GM19468 (cell line): Measurements from ENCODE around the gene HBQ1.
A peak's percentile ranks its signal among the peaks of the same experiment; 100 is the strongest.
"Not testable (repeated sequence)": the region's sequence is repeated elsewhere in the genome, so short reads cannot be mapped to it uniquely, and the experiment has no call there.

Experiments used
- ATAC-seq: cut with Tn5 transposase; IDR thresholded peaks from one replicate; pipeline ENCODE4 v1.9.1; 2021; ENCODE audit warnings: mild to moderate bottlenecking, moderate library complexity, moderate number of reproducible peaks; ENCODE audit not compliant: unreplicated experiment; ENCODE audit errors: extremely low read depth

Gene HBQ1

GRCh38 chr16:194516-194915 is 14.3 kb downstream of the HBQ1 start:
- no peak for ATAC-seq

- no peak for ATAC-seq
Measured at GRCh38 chr16:200388-200787, 20.1 kb downstream of the HBQ1 start.

DNA sequence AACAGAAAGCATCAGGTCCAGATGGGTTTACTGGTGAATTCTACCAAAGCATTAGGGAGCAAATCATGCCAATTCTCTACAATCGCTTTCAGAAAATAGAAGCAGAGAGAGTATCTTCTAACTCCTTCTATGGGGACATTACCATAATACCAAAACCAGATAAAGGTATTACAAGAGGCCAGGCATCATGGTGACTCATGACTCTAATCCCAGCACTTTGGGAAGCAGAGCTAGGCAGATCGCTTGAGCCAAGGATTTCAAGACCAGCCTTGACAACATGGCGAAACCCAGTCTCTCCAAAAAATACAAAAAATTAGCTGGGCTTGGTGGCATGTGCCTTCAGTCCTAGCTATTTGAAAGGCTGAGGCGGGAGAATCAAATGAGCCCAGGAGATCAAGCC is 23.0 kb downstream of the HBQ1 start:
- ATAC-seq: no peak

DNA sequence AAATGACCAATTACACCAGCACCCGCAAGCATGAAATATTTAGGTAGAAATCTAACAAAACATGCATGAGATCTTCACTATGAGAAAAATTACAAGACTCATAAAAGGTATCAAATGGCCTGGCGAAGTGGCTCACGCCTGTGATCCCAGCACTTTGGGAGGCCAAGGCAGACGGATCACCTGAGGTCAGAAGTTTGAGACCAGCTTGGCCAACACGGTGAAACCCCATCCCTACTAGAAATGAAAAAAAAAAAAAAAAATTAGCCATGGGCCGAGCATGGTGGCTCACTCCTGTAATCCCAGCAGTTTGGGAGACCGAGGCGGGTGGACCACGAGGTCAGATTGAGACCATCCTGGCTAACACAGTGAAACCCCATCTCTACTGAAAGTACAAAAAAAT is 23.8 kb downstream of the HBQ1 start:
- ATAC-seq: not testable (repeated sequence)

- ATAC-seq: not testable (repeated sequence)
Measured at GRCh38 chr16:209359-209758, 29.1 kb downstream of the HBQ1 start.

DNA sequence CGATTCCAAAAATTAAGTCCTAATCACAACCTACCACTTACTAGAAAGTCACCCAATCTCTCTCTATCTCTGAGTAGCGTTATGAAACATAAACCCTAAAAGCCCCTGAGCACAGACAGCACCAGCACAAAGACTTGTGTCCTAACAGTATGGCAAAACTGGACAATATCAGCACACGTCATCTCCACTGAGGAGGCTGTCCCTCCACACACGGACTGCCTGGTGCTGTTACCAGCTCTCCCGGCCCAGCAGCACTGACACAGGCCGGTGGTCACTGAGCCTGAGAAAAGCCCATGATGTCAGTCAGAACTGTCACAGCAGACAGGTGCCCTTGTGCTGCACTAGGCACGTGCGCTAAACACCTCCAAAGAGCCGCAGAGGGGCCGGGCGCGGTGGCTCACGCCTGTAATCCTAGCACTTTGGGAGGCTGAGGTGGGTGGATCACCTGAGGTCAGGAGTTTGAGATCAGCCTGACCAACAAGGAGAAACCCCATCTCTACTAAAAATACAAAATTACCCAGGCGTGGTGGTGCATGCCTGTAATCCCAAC is 31.4 kb downstream of the HBQ1 start:
- not testable (repeated sequence) for ATAC-seq

DNA sequence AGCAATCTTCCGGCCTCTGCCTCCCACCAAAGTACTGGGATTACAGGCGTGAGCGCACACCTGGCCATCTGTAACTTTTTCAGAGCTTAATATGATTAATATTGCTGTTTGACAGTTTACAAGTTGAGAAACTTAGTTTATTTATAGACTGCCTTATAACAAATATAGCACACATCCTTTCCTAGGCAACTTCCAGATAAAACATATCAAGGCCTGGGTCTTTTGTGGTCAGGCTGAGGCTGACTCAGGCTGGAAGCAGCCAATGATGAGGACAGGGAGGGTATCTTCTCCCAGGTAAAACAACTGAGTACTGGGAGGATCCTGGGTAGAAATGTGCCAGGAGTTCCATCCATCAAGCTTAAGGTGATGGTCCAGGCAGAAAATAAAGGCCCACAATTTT is 32.7 kb downstream of the HBQ1 start:
- ATAC-seq: no peak

DNA sequence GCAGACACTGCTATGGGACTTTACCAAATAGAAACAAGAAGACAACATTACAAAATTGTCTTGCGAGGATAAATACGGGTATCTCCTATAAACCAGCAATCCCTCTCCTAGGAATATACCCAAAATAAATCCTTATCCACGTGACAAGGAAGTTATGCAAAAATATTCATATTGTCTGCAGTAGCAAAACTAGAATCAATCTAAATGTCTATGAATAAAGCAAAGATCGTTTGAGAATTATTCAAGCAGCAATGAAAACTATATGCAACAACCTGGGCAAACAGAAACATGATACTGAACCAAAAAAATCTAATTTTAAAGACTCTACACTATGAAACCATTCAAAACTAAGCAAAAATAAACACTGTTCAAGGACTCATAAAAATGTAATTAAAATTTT is 39.8 kb downstream of the HBQ1 start:
- no peak for ATAC-seq

GRCh38 chr16:228151-228851 is 48.0 kb downstream of the HBQ1 start:
- ATAC-seq: no peak

DNA sequence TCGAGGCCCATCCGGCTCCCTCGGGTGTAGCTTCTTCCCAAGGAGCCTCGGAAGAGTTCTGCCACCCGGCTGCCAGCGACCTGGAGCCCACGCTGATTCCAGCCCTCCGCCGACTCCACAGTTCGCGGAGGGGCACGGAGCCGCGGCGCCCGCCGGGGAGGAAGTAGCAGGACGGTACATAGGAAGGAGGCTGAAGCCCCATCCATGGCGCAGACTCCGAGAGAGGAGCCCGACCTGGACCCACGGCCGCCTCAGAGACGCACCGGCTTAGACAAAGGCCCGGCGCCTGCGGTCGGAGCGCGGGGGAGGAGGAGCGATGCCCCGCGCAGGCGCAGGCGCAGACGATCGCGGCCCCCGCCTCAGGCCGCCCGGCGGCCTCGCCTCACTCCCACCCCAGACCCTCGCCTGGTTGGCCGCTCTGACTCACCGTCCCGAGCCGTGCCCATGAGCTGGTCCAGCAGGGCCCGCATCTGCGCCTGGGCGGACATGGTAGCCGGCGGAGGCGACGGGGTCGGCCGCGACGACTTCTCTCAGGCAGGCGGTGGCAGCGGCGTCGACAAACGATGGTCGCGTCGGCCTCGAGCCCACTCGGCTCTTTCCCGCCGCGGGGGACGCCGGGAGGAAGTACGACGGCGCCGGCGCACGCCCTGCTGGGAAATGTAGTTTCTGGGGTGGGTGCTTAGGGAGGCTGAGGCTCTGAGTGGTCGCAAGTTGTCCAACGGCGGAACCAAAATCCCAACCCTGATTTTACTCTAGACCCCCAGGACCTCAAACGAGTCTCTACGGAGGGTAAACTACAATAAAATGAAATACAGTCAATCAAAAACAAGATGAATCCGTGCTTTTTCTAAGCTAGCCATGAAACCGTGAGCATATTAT is 48.8 kb downstream of the HBQ1 start, which contains the start of gene LUC7L:
TSS of gene LUC7L (minus strand) at position 598 of the 879 bp plus-strand sequence. CDS start at position 488, 110 bp downstream.
- ATAC-seq: peak; percentile 51

- ATAC-seq: no peak
Measured at GRCh38 chr16:229731-230281, 49.5 kb downstream of the HBQ1 start.

- ATAC-seq: not testable (repeated sequence)
Measured at GRCh38 chr16:230351-230750, 50.1 kb downstream of the HBQ1 start.
